HTERT RPE-1 (cell line): ENCODE measurements around the gene TEKT1.

Experiments used
- in situ Hi-C: fragments of 300-500 bp; cut with MboI; formaldehyde crosslinking; loops from 4 replicates; pipeline ENCODE4 v1.14.3; 2020; ENCODE audit warnings: low sequenced_read_pairs

The TEKT1 gene

DNA sequence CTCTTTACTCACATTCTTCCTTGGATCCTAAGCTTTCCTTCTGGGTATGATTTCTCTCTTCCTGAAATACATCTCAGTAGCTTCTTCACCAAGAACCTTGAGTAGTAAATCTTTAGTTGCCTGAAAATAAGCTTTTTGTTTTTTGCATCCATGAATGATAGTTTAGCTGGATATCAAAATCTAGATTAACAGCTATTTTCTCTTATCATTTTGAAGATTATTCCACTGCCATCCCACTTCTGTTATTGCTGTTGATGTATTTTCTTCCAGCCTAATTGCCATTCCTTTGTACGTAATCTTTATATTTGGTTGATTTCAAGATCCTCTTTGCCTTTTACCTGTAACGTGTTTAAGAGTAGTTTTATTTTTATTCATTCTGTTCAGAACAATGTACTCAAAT lies 63.1 kb downstream of the TEKT1 start:
- in situ Hi-C loops, result no loop called here

GRCh38 chr17:6761779-6762178 lies 69.8 kb downstream of the TEKT1 start:
- in situ Hi-C loops, result no loop called here

DNA sequence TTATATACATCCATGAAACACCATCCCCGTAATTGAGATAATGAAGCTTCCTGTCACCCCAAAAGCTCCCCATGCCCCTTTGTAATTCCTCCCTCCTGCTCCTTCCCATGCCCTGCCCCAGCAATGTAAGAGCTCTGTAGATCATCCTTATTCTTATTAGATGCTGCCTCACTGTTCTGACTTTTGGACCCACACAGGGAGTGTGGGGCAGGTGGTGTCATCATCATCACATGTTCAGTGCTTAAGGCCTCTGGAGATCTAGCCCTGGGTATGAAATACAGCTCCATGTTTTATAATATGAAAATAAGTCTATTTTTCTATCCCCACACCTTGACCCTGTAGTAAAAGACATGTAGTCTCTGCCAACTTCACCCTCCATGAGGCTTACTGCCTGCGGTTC lies 73.8 kb downstream of the TEKT1 start:
- in situ Hi-C loops, result no loop called here

GRCh38 chr17:6756425-6757031 lies 75.0 kb downstream of the TEKT1 start:
- in situ Hi-C loops, result no loop called here

- in situ Hi-C loops, result no loop called here
Observed at GRCh38 chr17:6755731-6756184, 75.8 kb downstream of the TEKT1 start, which contains the start of gene XAF1. TSS of gene XAF1 (plus strand) at chr17:6756046. CDS start at chr17:6756079, 33 bp downstream.

GRCh38 chr17:6755281-6755680 lies 76.2 kb downstream of the TEKT1 start:
- in situ Hi-C loops, result no loop called here

DNA sequence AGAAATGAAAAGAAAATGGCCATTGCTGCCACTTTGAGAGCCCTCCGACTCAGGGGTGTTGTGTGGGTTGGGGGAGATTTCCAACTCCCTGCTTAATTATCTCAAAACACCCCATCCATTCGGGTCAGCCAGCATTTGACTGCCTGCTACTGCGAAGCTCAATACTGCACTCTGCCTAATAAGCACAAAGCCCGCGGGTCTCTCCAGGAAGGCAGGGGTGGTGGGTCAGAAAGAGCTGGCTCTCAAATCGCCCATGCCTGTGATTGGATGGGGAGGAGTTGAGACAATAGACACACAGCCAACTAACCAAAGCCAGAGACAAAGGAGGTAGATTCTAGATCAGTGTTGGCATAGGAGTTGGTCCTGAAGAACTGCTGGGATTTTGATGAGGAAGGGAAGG lies 78.0 kb downstream of the TEKT1 start:
- in situ Hi-C loops, result no loop called here

DNA sequence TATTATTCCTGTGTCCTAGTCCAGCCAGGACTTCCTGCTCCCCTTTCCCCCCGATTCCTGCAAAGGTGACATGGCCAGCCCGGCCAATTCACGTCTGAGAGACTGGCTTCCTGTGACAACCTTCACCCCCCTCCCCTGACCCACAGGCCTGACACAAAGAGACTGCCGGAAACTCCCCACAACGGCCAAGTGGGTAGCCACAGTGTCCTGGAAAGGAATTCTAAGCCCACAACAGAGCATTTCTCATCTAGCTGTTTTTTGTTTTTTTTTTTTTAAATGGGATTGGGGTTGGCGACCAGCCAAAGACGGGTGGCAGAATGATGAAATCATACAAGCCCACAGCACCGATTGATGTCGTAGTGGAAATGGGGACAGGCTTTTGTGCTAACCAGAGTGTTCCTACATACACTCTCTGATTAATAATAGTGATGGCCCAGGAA lies 78.5 kb downstream of the TEKT1 start:
- in situ Hi-C loops, result no loop called here

DNA sequence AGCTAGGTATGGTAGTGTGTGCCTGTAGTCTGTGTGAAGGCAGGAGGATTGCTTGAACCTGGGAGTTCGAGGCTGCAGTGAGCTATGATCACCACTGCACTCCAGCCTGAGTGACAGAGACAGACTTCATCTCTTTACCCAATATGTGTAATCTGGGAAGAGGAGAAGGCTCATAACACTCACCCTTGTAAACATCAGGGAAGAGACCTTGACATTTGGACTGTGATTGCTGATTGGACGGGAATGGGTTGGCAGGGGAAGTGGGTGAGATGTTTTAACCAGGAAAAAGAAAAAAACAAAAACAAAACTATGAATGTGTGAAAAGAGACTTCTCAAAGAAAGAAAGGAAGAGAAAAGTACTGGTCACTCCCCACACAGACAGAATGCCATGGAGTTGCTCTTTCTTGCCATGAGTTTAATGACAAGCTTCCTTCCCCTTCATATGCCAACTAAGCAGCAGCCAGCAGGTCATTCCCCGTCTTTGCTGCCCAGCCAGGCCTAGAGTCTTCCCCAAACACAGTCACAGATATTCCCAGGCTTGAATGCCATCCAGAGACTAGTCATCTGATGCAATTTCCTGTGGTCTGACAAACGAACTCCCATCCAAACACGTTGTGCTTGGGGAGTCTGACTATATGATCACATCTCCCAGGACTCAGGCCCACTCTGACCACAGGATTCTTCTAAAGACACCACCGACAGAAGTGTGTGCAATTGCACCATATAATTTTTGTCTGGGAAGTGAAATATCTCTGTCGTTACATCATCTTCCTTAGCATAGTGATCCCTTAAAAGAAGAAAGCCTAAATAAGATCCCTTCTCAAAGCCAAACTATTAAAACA lies 79.2 kb downstream of the TEKT1 start:
- in situ Hi-C loops, result no loop called here

DNA sequence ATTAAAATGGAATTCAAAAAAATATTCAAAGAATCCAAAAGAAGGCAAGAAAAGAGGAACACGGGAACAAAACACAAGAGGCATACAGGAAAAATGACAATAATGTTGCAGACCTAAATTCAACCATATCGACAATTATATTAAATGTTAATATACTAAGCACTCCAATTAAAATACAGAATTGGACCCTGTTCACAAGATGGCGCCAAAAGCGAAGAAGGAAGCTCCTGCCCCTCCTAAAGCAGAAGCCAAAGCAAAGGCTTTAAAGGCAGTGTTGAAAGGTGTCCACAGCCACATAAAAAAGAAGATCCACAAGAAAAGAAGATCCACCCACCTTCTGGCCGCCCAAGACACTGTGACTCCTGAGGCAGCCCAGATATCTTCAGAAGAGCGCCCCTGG lies 82.0 kb downstream of the TEKT1 start:
- in situ Hi-C loops, result no loop called here

- in situ Hi-C loops, result no loop called here
Observed at GRCh38 chr17:6748617-6749016, 82.9 kb downstream of the TEKT1 start.
